ENCODE measurements around the gene ITGB7. TPM values are rescaled to one million over a fixed set of nuclear protein-coding genes. Genes with fewer than 3 reads are reported as not detected.

The ITGB7 gene
- polyA plus RNA-seq, 1 of the 3 experiments (the other 2 are of a cell fraction), result 0.25 TPM

GRCh38 chr12:53145383-53146260 lies 61.4 kb downstream of the ITGB7 start:
- 83% methylated on average over 5 of the region's 5 CpGs for WGBS (ENCODE audit: low lambda C conversion rate)
- Histone ChIP-seq H3K27me3 (ENCODE audit: insufficient read depth) (no peaks in the 10 kb centered on the region), H3K4me1 (ENCODE audit: control insufficient read depth in 1 of 2, insufficient read depth in 2 of 2, low read depth in 1 of 2, low read length in 1 of 2) (no peaks in the 10 kb centered on the region), H3F3A (replicated peaks; ENCODE audit: insufficient read depth) (peaks cover 7% of the 10 kb centered on the region), H3K4me2 (no peak overlapping the region), H3K27ac (ENCODE audit: low read depth in 2 of 2, low read length in 1 of 2) (no peak overlapping the region), H4K20me1 (ENCODE audit: insufficient read depth) (no peaks in the 10 kb centered on the region), H2AFZ (ENCODE audit: low read depth) (no peak overlapping the region), H3K4me3 (ENCODE audit: low read depth in 2 of 2, low read length in 1 of 2) (no peak overlapping the region), H3K9ac (no peak overlapping the region), H3K9me3 (no peaks in the 10 kb centered on the region), H3K79me2 (ENCODE audit: insufficient read depth) (no peaks in the 10 kb centered on the region), H3K9me2 (no peaks in the 10 kb centered on the region), H3K36me3 (replicated peaks in 1 of 2; ENCODE audit: control insufficient read depth in 1 of 2, insufficient read depth in 2 of 2, low read length in 1 of 2) (no peaks in the 10 kb centered on the region)
- POLR2A ChIA-PET, result interaction anchor here (0.9 kb wide), 1 partner anchor 16 kb away, joined by 3 read pairs; no protein-coding TSS in a partner anchor
- no peak for DNase-seq
- CTCF ChIA-PET, result interaction anchor here (1.1 to 2.1 kb wide), 3 partner anchors 14 to 80 kb away, joined by 3 to 12 read pairs (median 7); no protein-coding TSS in a partner anchor
- TF ChIP-seq RXRA (IDR thresholded peaks at IDR 0.05; ENCODE audit: borderline replicate concordance, low read depth) (no peak), TAF1 (IDR thresholded peaks at IDR 0.05; ENCODE audit: borderline replicate concordance, low read depth, low read length) (no peak), USF1 (IDR thresholded peaks at IDR 0.05; ENCODE audit: borderline replicate concordance, low read depth) (no peak), CTCF (IDR thresholded peaks at IDR 0.05) (no peak), USF2 (IDR thresholded peaks at IDR 0.05; ENCODE audit: borderline replicate concordance, low read depth, low read length) (no peak), YY1 (IDR thresholded peaks at IDR 0.05; ENCODE audit: low read depth) (no peak)

GRCh38 chr12:53143355-53143754 lies 63.7 kb downstream of the ITGB7 start:
- Histone ChIP-seq H3F3A (replicated peaks; ENCODE audit: insufficient read depth) (peaks cover 7% of the 10 kb centered on the region), H3K4me2 (no peak overlapping the region), H3K4me3 (ENCODE audit: low read depth in 2 of 2, low read length in 1 of 2) (no peak overlapping the region), H3K27me3 (ENCODE audit: insufficient read depth) (no peaks in the 10 kb centered on the region), H3K4me1 (ENCODE audit: control insufficient read depth in 1 of 2, insufficient read depth in 2 of 2, low read depth in 1 of 2, low read length in 1 of 2) (no peaks in the 10 kb centered on the region), H3K9ac (no peak overlapping the region), H3K9me2 (no peaks in the 10 kb centered on the region), H2AFZ (ENCODE audit: low read depth) (no peak overlapping the region), H3K36me3 (replicated peaks in 1 of 2; ENCODE audit: control insufficient read depth in 1 of 2, insufficient read depth in 2 of 2, low read length in 1 of 2) (no peaks in the 10 kb centered on the region), H3K9me3 (no peaks in the 10 kb centered on the region), H4K20me1 (ENCODE audit: insufficient read depth) (no peaks in the 10 kb centered on the region), H3K79me2 (ENCODE audit: insufficient read depth) (no peaks in the 10 kb centered on the region), H3K27ac (ENCODE audit: low read depth in 2 of 2, low read length in 1 of 2) (no peak overlapping the region)
- 88% methylated on average over 4 of the region's 4 CpGs for WGBS (ENCODE audit: low lambda C conversion rate)
- no peak for DNase-seq
- ChIA-PET POLR2A (no interaction called here), CTCF (no interaction called here)
- TF ChIP-seq FOSL2 (IDR thresholded peaks at IDR 0.05; ENCODE audit: borderline replicate concordance, low read depth) (no peak), FOXJ3 (CRISPR knock-in tag; IDR thresholded peaks at IDR 0.05) (no peak), NRF1 (IDR thresholded peaks at IDR 0.05; ENCODE audit: low read depth, low read length) (no peak), RAD21 (IDR thresholded peaks at IDR 0.05; ENCODE audit: low read length) (no peak), SMC3 (IDR thresholded peaks at IDR 0.05; ENCODE audit: low read depth, low read length) (no peak), RCOR1 (IDR thresholded peaks at IDR 0.05; ENCODE audit: low read length) (no peak), RFX5 (IDR thresholded peaks at IDR 0.05; ENCODE audit: low read length) (no peak), GATA2 (CRISPR knock-in tag; IDR thresholded peaks at IDR 0.05) (no peak), YY1 (IDR thresholded peaks at IDR 0.05; ENCODE audit: low read depth) (no peak), TCF12 (IDR thresholded peaks at IDR 0.05) (no peak)
